ENCODE results near the gene CEP20.
"Not testable (repeated sequence)": the region's sequence is repeated elsewhere in the genome, so short reads cannot be mapped to it uniquely, and the experiment has no call there.

Gene CEP20

DNA sequence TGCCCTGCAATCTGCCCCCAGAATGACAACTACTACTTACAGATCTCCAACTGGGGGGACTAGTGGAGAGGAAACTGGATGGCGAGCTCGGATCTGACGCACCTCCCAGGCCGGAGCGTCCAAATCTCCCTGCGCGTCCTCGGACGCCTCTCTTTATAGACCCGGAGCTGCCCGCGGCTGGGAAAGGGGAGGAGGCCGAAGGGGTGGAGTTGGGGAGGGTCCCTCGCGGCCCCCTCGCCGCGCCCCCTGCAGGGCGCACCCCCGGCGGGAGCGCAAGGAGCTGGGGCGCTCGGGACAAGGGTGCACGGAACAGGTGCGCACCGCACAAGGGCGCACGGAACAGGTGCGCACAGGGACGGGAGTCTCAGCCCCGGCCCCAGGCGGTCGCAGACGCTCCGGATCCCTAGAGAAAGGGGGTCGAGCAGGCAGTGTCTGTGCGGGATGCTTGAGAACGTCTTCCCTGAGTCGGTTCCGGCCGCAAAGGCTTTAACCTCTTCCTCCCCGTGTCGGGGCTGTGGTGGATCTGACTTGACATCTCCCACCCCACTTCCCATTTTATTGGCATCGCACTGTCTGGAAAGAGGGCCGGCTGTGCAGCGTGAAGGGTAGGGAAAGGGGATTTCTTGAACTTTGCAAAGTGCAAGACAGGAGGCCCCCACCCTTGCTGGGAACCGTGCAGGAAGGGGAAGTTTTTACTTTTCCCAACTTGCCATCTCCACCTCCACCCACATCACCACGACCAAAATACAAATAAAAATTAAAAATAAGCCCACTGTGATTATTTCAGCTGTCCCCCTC is 31.3 kb downstream of the CEP20 start, which contains the start of gene MYH11:
Gene MYH11, minus strand, starts transcription at position 128 of the 798 bp plus-strand sequence. CDS start 18,776 bp downstream, outside the sequence.
- peak within 1 kb of the TSS; percentile 32 for H3K4me3 ChIP-seq (ENCODE audit: control insufficient read depth, low read depth, low read length)
- no peak for DNase-seq (ENCODE audit: low read depth)
- TF ChIP-seq, protein P1, sequence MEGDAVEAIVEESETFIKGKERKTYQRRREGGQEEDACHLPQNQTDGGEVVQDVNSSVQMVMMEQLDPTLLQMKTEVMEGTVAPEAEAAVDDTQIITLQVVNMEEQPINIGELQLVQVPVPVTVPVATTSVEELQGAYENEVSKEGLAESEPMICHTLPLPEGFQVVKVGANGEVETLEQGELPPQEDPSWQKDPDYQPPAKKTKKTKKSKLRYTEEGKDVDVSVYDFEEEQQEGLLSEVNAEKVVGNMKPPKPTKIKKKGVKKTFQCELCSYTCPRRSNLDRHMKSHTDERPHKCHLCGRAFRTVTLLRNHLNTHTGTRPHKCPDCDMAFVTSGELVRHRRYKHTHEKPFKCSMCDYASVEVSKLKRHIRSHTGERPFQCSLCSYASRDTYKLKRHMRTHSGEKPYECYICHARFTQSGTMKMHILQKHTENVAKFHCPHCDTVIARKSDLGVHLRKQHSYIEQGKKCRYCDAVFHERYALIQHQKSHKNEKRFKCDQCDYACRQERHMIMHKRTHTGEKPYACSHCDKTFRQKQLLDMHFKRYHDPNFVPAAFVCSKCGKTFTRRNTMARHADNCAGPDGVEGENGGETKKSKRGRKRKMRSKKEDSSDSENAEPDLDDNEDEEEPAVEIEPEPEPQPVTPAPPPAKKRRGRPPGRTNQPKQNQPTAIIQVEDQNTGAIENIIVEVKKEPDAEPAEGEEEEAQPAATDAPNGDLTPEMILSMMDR (IDR thresholded peaks at IDR 0.05; ENCODE audit: control insufficient read depth, insufficient read depth, low read depth, low read length, missing control alignments) = no peak

DNA sequence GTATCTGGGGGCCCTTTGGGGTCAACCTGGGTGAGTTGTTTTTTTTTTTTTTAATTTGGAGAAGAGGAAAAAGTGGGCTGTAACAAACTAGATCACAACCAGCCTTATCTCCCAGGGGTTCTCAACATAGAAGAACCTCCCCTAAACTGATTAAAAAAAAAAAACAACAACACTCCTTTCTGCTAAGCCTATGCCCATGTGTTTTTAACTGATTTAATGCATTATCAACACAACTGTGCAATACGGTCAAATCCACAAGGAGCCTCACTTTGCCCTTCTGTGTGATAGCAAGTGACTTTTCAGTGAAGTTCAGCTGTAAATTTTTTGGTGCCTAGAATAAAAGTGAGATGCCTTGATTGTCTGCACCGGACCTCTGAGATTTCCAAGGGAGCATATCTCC is 32.2 kb downstream of the CEP20 start:
- TF ChIP-seq, protein P1 (IDR thresholded peaks at IDR 0.05; ENCODE audit: control insufficient read depth, insufficient read depth, low read depth, low read length, missing control alignments) = no peak
- H3K4me3 ChIP-seq (ENCODE audit: control insufficient read depth, low read depth, low read length) = no peak overlapping the region
- no peak for DNase-seq (ENCODE audit: low read depth)

DNA sequence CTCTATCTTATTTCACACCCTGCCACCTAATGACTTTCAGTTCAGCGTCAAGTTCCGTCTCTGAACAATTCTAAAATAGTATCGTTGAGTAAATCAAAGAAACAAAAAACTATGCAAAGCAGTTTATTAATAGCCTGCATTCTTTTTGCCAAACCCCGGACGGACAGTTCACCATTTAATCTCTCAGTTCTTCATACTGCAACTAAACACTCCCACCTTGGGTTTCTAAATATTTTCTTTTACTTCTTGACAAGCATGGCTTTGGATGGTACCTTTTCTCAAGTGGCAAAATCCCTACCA is 32.7 kb downstream of the CEP20 start:
- TF ChIP-seq, protein P1 (IDR thresholded peaks at IDR 0.05; ENCODE audit: control insufficient read depth, insufficient read depth, low read depth, low read length, missing control alignments) = no peak
- H3K4me3 ChIP-seq (ENCODE audit: control insufficient read depth, low read depth, low read length) = no peak overlapping the region
- no peak for DNase-seq (ENCODE audit: low read depth)

DNA sequence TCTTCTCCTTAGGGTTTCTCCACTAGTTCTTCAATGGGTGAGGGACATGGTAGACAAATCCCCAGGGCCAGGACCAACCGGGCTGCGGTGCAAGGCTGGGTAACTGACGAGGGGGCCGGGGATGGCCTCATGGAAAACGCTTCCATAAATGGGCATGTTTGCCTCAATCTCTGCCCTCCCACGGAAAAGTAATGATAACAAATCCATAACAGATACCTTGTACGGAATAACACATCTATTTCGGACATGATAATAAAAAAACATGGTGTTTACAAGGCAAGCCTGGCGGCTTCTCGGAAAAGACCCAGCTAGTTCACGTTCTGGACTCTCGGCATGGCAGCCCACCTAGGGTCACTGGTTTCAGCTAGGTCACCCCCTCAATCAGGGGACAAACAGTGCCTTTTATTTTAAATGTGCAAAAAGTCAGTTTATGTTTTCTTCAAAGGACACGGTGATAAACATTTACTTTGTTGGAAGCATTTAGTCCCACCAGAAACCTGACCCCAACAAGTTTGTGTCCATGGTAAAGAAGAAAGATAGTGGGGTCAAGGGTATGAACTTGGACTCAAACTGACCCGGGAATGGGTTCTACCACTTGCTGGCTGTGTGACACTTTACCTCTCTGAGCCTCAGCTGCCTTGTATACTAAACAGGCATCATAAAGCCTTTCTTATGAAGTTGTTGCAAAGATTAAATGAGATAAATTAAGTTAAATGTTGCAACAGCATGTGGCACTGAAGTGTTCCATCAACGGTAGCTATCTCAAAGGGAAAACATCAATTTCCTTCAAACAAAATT is 33.3 kb downstream of the CEP20 start:
- TF ChIP-seq, protein P1 (IDR thresholded peaks at IDR 0.05; ENCODE audit: control insufficient read depth, insufficient read depth, low read depth, low read length, missing control alignments) = no peak
- no peak overlapping the region for H3K4me3 ChIP-seq (ENCODE audit: control insufficient read depth, low read depth, low read length)
- DNase-seq (ENCODE audit: low read depth) = no peak

DNA sequence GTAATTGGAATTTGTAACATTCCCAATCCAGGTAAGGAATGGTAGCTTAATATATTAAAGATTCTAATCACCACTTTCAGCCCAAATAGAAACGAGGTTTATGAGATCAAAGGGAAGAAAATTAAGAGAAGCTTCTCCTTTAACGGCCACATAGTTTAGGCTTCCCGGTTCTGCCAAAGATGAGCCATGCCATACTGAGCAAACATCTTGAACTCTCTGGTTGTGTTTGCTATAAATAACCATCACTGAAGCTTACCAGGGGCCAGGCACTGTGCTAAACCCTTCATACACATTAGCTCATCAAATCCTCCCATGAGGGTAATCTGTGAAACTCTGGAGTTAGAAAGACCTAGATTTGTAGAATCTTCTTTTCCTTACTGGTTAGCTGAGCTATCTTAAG is 34.3 kb downstream of the CEP20 start:
- DNase-seq (ENCODE audit: low read depth) = no peak
- no peak overlapping the region for H3K4me3 ChIP-seq (ENCODE audit: control insufficient read depth, low read depth, low read length)
- TF ChIP-seq, protein P1 (IDR thresholded peaks at IDR 0.05; ENCODE audit: control insufficient read depth, insufficient read depth, low read depth, low read length, missing control alignments) = no peak

DNA sequence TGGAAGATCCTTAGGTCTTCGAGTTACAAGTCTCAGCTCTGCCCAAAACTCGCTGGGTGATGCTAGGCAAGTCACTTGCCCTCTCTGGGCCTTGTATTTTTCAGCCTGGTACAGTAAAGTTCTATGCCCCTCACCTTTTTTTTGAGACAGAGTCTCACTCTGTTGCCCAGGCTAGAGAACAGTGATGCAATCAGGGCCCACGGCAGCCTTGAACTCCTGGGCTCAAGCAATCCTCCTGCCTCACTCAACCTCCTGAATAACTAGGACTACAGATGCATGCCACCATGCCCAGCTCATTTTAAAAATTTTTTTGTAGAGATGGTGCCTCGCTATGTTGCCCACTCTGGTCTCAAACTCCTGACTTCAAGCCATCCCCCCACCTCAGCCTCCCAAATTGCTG is 35.4 kb downstream of the CEP20 start:
- no peak for DNase-seq (ENCODE audit: low read depth)
- TF ChIP-seq, protein P1 (IDR thresholded peaks at IDR 0.05; ENCODE audit: control insufficient read depth, insufficient read depth, low read depth, low read length, missing control alignments) = no peak
- no peak overlapping the region for H3K4me3 ChIP-seq (ENCODE audit: control insufficient read depth, low read depth, low read length)

DNA sequence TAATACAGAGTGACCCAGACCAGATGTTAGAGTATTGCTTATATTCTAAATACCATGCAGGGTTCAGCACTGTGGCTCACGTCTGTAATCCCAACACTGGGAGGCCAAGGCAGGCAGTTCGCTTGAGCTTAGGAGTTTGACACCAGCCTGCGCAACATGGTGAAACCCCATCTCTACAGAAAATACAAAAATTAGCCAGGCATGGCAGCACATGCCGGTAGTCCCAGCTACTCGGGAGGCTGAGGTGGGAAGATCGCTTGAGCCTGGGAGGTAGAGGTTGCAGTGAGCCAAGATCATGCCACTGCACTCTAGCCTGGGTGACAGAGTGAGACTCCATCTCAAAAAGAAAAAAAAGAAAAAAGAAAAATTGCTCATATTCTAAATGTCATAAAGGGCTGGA is 37.8 kb downstream of the CEP20 start:
- DNase-seq (ENCODE audit: low read depth); H3K4me3 ChIP-seq (ENCODE audit: control insufficient read depth, low read depth, low read length): not testable (repeated sequence)
